Measurements from ENCODE around the gene KIF11.

KIF11 gene

DNA sequence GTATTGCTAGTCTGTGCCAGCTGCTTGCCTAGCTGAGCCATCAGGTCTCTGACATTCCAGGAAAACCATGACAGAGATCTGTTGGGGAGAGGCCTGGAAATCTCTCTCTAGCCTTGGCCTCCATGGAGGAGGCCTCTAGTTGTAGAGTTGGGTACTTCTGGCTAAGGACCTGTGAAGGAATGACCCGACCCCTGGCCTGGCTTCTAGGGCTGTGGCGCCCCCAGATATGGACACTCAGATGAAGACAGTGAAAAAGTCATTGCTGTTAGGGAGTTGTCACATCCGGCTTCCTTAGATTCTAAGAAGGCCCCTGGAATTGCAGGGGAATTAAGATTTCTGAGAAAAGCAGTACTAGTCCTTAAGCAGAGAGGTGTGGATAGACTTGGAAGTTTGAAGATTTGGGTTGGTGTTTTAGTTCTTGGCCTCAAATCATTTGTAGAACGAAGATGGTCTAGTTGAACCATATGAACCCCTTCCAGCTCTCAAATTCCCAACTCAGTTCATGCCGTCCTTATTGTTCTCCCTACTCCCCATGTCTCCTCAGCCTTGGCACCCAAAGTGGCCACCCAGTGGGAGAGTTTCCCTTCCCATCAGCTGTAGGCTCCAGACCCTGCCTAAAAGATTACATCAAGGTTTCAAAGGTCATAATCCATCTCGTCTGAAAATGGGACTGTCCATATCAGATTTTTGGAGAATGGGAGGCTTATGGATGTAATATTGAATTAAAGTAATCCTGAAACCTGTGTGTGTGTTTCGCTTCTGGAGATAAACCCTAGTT lies 103.9 kb downstream of the KIF11 start:
- TF ChIP-seq, protein P1, sequence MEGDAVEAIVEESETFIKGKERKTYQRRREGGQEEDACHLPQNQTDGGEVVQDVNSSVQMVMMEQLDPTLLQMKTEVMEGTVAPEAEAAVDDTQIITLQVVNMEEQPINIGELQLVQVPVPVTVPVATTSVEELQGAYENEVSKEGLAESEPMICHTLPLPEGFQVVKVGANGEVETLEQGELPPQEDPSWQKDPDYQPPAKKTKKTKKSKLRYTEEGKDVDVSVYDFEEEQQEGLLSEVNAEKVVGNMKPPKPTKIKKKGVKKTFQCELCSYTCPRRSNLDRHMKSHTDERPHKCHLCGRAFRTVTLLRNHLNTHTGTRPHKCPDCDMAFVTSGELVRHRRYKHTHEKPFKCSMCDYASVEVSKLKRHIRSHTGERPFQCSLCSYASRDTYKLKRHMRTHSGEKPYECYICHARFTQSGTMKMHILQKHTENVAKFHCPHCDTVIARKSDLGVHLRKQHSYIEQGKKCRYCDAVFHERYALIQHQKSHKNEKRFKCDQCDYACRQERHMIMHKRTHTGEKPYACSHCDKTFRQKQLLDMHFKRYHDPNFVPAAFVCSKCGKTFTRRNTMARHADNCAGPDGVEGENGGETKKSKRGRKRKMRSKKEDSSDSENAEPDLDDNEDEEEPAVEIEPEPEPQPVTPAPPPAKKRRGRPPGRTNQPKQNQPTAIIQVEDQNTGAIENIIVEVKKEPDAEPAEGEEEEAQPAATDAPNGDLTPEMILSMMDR (IDR thresholded peaks at IDR 0.05; ENCODE audit: borderline replicate concordance, insufficient read depth, low read depth, low read length): no peak
- H3K4me3 ChIP-seq (ENCODE audit: low read depth, low read length): no peak overlapping the region

DNA sequence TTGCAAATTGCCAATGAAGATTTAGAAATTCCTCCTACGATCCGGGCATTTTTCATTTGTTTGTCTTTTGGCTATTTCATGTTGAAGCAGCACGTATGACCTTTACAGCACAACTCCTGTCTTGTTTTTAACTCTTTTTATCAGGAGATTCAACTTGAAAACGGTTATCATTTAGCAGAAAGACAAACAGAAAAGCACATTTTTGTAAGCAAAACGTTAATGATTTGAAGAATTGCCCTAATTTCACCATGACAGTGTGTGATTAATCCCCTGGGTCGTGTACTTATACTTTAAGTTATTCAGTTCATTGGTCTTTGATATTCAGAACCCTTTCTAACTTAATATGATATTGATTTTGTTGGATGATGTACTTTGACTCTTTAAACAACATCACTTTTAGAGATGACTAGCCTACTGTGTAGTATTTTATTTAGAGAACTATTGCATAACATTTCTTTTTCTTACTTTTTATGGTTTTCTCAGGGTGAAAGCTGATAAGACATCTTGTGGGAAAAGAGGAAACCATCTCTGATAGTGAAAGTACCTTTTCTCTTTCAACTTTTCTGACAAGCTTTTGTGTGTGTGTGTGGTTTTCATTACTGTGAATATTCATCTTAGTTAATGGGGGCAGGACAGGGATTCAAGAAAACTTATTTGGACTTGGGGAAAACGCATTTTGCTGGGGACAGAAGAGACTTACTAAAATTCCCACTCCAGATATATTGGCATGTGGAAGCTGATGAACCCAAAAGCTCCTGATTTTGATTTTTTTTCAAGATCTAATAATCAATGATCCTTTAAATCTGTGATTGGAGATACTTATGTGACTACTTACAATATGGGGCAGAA lies 105.0 kb downstream of the KIF11 start:
- H3K4me3 ChIP-seq (ENCODE audit: low read depth, low read length): no peak overlapping the region
- TF ChIP-seq, protein P1 (IDR thresholded peaks at IDR 0.05; ENCODE audit: borderline replicate concordance, insufficient read depth, low read depth, low read length): no peak

DNA sequence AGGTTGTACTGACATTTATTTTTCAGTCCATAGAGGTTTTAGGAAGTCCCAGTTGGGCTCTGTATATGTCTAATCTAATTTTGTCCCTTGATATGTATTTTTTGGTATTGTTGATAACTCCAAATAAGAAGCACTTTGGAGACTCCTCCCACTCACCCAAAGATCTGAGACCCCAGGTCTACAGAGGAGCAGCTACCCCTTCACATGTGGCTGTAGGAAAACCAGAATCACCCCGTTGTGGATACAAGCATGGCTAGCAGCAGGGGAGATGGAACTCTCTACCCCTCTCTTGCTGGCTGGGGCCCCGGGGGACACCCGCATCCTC lies 106.2 kb downstream of the KIF11 start:
- TF ChIP-seq, protein P1 (IDR thresholded peaks at IDR 0.05; ENCODE audit: borderline replicate concordance, insufficient read depth, low read depth, low read length): no peak
- H3K4me3 ChIP-seq (ENCODE audit: low read depth, low read length): no peak overlapping the region

DNA sequence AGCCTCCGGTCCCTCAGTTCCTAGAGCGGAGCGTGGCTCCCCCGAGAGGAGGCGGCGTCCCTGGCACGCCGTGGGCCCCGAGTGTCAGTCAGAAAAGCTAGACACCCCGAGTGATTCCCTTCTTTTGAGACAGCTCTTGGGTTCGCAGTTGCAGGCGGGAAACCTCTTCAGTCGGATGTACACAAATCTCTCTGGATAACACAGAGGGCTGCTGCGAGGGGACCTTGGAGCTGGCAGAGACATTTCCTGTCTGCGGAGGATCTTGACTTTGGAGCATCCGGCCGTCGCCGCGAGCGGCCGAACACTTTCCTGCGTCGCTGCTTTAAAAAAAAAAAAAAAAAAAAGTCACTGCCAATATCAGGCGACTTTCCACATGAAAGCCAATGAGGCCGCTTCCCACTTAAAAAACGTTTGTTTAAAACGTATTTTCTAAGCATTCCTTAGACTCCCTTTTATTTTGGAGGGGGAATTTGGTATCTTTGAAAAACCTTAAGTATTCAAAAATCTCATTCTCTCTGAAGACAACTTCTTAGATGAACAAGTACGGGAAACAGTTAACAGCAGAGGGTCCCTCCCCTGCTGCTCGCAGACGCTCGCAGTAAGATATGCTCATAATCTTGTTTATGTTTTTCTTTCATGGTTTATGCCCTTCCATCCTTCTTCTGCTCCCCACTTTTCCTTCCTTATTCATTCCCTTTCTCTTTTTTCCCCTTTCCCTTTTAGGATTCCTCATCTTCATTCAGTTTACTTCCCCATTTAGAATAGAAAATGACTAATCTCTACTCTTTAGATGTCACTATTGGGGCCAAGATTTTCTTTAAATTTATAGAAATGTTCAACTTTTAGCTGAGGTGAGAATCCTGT lies 106.8 kb downstream of the KIF11 start:
- no peak overlapping the region for H3K4me3 ChIP-seq (ENCODE audit: low read depth, low read length)
- TF ChIP-seq, protein P1 (IDR thresholded peaks at IDR 0.05; ENCODE audit: borderline replicate concordance, insufficient read depth, low read depth, low read length): no peak

DNA sequence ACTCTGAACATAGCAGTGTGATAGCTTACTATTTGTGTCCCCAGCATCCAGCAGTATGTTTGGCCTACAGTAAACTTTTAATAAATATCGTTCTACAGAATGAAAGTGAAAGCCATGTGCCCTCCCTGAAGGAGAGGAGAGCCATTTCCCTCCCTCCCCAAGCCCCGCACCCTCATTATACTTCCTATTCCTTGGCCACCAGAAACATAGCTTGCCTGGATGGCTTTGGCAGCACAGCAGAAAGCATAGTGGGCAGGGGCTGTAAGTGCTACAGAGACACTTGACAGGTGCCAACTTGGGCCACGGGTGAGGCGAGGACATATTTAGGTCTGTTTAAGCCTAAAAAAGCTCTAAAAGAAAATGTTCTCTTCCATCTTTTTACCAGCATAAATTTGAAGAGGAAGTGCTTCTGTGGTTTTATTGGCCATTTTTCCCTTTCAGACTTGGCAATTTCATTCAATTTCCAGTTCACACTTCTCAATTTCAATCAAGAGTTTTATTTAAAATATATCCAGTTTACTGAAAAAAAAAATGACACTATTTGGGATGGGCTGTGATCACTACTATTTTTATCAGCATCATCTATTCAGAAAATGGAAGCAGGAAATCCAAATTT lies 109.5 kb downstream of the KIF11 start:
- TF ChIP-seq, protein P1 (IDR thresholded peaks at IDR 0.05; ENCODE audit: borderline replicate concordance, insufficient read depth, low read depth, low read length): no peak
- H3K4me3 ChIP-seq (ENCODE audit: low read depth, low read length): no peak overlapping the region
